Right atrium auricular region (tissue), 2 donors: ENCODE results near the gene PHOX2A. TPM values are rescaled to one million over a fixed set of nuclear protein-coding genes. Genes with fewer than 3 reads are reported as not detected.

Experiments used
- DNase-seq: peaks from one replicate; pipeline ENCODE4 v3.0.0-alpha.2; 2019; ENCODE audit warnings: low spot score
- H3K27ac ChIP-seq, 2 donors: fragments of 200-600 bp; sonication (generic); 1 replicate in 1 of 2; 2 replicates in 1 of 2; pipeline ENCODE4 v1.5.1; 2016 to 2019
- H3K27me3 ChIP-seq, 2 donors: fragments of 200-600 bp; sonication (generic); one replicate each; pipeline versions ENCODE4 v1.5.1 to v1.6.0; 2017 to 2019
- H3K36me3 ChIP-seq: fragments of 200-600 bp; sonication (generic); one replicate; pipeline ENCODE4 v1.5.1; 2016
- H3K4me1 ChIP-seq, 2 donors: fragments of 200-600 bp; sonication (generic); one replicate each; pipeline versions ENCODE4 v1.5.1 to v1.6.0; 2017 to 2019
- H3K4me3 ChIP-seq, 2 donors: fragments of 200-600 bp; sonication (generic); 1 replicate in 1 of 2; 2 replicates in 1 of 2; pipeline ENCODE4 v1.5.1; 2017 to 2019; ENCODE audit warnings: mild to moderate bottlenecking in 1 of 2, moderate library complexity in 1 of 2
- H3K9me3 ChIP-seq, 2 donors: fragments of 200-600 bp; sonication (generic); one replicate each; pipeline ENCODE4 v1.5.1; 2019
- total RNA-seq, 2 donors: library from RNA; depleted of rRNA; stranded (reverse); fragments of >200 nt; gene quantifications; one replicate each; pipeline ENCODE4 v1.1.0, GENCODE V29; 2016
- TF ChIP-seq, protein P1 (sequence below), 2 donors: fragments of 200-600 bp; sonication (generic); IDR thresholded peaks; one replicate each; pipeline ENCODE4 v1.5.1; 2019; ENCODE audit warnings: antibody characterized with exemption in 2 of 2

PHOX2A gene
- total RNA-seq, 2 donors from 2014 or later = not detected

DNA sequence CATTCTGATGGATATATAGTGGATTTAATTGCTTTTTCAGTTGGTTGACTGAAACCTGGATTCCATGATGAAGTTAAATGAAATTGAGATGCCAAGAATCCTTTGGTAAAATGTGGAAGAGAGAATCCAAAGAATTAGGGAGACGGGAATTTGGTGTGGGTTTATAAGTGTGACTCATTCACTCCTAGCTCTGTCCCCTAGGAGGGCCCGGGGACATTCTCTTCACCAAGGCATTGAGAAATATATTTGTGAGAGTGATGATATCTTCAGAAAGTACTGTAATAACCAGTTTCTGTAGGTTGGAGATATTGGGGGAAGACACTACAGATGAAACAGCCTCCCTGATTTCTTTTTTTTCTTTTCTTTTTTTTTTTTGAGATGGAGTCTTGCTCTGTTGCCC is 13.6 kb upstream of the PHOX2A start:
- Histone ChIP-seq H3K4me1 (no peaks in the 10 kb centered on the region), H3K27ac (no peak overlapping the region), H3K27me3 (no peaks in the 10 kb centered on the region), H3K9me3 (no peaks in the 10 kb centered on the region), H3K4me3 (no peak overlapping the region), H3K36me3 (no peaks in the 10 kb centered on the region)
- no peak for DNase-seq
- TF ChIP-seq, protein P1, sequence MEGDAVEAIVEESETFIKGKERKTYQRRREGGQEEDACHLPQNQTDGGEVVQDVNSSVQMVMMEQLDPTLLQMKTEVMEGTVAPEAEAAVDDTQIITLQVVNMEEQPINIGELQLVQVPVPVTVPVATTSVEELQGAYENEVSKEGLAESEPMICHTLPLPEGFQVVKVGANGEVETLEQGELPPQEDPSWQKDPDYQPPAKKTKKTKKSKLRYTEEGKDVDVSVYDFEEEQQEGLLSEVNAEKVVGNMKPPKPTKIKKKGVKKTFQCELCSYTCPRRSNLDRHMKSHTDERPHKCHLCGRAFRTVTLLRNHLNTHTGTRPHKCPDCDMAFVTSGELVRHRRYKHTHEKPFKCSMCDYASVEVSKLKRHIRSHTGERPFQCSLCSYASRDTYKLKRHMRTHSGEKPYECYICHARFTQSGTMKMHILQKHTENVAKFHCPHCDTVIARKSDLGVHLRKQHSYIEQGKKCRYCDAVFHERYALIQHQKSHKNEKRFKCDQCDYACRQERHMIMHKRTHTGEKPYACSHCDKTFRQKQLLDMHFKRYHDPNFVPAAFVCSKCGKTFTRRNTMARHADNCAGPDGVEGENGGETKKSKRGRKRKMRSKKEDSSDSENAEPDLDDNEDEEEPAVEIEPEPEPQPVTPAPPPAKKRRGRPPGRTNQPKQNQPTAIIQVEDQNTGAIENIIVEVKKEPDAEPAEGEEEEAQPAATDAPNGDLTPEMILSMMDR (IDR thresholded peaks at IDR 0.05) = no peak

DNA sequence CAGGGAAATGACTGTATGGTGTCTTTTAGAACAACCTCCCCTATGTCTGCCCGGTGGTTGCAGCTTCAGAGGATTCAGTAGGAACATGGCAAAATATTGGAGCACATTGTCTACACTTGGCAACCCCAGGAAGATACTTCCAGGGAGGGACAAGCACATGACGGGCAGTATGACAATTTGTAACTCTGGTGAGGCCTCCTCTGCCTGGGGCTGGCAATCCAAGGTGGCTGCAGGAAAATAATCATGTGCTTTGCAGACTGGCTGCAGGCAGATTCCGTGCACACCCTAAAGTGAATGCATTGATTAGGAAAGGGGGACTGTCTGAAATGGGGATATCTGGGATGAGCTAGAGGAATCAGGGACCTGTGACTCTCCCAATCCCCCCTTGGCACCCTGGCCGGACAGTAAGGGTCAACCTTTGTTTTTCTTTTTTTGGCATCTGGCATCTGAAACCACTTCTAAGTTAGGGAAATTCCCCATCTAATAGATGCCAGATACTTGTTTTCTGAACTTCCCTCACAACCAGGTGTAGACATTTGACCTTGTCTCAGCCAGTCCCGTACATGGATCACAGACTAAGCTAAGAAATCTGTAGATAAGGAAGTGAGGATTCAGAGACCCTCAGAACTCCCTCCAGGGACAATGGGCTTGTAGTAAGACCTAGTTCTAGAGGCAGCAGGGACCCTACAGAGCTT is 10.5 kb upstream of the PHOX2A start:
- TF ChIP-seq, protein P1 (IDR thresholded peaks at IDR 0.05) = no peak
- H3K27me3 ChIP-seq = no peaks in the 10 kb centered on the region
- no peaks in the 10 kb centered on the region for H3K4me1 ChIP-seq
- peak; percentile 23 for DNase-seq
- no peak overlapping the region for H3K4me3 ChIP-seq
- H3K9me3 ChIP-seq = no peaks in the 10 kb centered on the region
- H3K27ac ChIP-seq = no peak overlapping the region
- H3K36me3 ChIP-seq = no peaks in the 10 kb centered on the region

DNA sequence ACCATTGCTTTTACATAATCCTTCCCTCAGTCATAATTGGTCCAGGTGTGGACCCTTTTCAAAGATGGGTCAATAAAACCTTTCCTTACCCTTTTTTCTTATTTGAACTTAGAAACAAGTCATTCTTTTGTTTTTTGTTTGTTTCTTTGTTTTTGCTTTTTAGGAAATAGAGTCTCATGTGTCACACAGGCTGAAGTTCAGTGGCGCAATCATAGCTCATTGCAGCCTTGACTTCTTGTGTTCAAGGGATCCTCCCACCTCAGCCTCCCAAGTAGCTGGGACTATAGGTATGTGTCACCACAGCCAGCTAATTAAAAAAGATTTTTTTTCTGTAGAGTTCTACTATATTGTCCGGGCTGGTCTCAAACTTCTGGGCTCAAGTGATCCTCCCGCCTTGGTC is 9.4 kb upstream of the PHOX2A start:
- no peaks in the 10 kb centered on the region for H3K27me3 ChIP-seq
- no peak for DNase-seq
- no peaks in the 10 kb centered on the region for H3K36me3 ChIP-seq

DNA sequence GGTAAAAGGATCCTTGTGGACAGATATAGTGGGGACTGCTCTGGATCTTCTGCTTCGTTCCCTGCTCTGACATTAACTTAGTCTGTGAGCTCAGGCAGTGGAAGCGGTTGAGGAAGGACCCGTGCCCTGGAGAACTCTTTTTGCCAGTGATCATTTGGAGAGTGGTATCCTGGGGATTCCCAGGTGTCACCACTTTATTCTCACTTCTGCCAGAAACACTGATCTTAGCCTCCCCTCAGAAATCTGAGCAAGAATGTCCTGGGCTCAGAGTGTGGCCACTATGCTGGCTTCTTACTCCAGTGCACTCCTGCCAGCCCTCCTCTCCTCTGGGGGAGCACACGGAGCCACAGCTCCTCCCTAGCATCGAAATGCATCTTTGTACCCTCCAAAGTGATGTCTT is 7.6 kb upstream of the PHOX2A start:
- H3K27me3 ChIP-seq = no peaks in the 10 kb centered on the region
- no peak for DNase-seq
- TF ChIP-seq, protein P1 (IDR thresholded peaks at IDR 0.05) = no peak

More for the DNA sequence above, 9.4 kb upstream of the PHOX2A start:
- Histone ChIP-seq H3K9me3 (no peaks in the 10 kb centered on the region), H3K4me3 (no peak overlapping the region), H3K27ac (no peak overlapping the region), H3K4me1 (no peaks in the 10 kb centered on the region)
- TF ChIP-seq, protein P1 (IDR thresholded peaks at IDR 0.05) = no peak

DNA sequence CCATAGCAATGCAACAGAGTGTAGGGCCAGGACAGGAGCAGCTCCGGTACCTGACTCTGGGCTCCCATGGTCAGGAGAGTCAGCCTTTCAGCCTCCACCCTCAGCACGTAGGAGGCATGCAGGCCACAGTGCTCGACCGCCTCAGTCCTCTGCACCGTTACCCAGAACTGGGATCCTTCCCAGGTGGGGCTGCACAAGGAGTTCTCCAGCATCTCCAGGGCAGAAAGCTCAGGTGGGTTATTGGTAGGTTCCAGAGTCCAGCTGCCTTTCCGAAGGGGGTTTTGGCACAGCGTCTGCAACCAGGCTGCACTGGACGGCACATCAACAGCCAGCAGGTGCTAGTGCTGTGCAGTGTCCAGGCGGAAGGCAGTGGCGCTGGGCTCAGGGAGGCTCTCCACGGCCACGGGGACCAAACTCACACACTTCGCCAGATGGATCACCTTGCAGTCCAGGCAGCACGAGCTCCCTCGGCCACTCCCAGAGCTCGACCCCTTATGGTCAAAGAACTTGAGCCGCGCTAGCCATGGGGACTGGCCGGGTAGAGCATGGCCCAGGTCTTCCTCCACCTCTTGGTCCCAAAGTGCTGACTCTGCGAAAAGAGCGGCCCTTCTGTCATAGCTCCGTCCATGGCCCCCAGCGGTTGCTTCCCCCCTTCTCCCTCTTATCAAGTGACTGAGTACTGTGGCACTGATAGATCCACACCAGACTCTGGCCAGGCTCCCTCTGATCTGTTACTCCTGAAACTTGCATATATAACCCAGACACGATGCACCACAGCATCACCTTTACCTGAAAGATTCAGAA is 6.9 kb upstream of the PHOX2A start:
- H3K27ac ChIP-seq = no peak overlapping the region
- no peaks in the 10 kb centered on the region for H3K36me3 ChIP-seq
- no peaks in the 10 kb centered on the region for H3K9me3 ChIP-seq
- H3K27me3 ChIP-seq = peaks cover 0 to 3% of the 10 kb centered on the region in 2 donors
- H3K4me3 ChIP-seq = no peak overlapping the region
- TF ChIP-seq, protein P1 (IDR thresholded peaks at IDR 0.05) = no peak
- no peaks in the 10 kb centered on the region for H3K4me1 ChIP-seq
- DNase-seq = no peak

More for the DNA sequence above, 7.6 kb upstream of the PHOX2A start:
- Histone ChIP-seq H3K27ac (no peak overlapping the region), H3K36me3 (no peaks in the 10 kb centered on the region), H3K4me1 (no peaks in the 10 kb centered on the region), H3K4me3 (no peak overlapping the region), H3K9me3 (no peaks in the 10 kb centered on the region)
